CD4-positive, alpha-beta T cell treated with Interleukin-15 for 1 hour (primary cell): ENCODE measurements around the gene KCNN3.

Experiments
- DNase-seq: peaks from one replicate; pipeline ENCODE4 v3.0.0-alpha.2; 2020

KCNN3 gene

GRCh38 chr1:154788110-154788870 is 81.8 kb downstream of the KCNN3 start:
- no peak for DNase-seq

GRCh38 chr1:154786804-154787570 is 83.1 kb downstream of the KCNN3 start:
- no peak for DNase-seq

DNA sequence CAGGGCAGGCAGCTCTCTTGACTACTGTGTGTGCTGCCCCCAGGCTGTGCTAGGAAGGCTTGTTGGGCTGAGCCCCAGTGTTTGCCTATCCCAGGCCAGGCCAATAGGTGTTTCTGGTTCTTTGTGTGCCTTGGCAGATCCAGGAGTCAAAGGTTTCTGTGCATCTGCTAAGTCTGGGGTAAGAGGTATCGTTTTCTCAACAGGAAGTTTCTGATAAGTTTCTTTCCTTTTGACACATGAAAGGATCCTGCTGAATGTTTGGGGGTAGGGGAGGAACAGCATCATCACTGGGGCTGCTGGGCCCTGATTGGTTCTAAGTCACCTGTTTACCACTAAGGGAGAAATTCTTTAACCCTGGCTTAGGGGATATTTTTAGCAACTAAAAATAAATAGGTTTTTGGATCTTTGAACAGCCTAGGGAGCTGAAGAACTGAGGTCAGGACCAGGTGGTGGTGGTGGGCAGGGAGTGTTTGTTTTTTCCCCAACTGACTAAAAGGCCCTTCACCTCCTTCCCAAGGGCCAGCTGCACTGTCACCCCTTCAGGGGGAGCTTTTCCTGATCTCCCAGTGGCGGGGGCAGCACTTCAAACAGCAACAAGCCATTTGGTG is 85.1 kb downstream of the KCNN3 start:
- peak; percentile 65 for DNase-seq

DNA sequence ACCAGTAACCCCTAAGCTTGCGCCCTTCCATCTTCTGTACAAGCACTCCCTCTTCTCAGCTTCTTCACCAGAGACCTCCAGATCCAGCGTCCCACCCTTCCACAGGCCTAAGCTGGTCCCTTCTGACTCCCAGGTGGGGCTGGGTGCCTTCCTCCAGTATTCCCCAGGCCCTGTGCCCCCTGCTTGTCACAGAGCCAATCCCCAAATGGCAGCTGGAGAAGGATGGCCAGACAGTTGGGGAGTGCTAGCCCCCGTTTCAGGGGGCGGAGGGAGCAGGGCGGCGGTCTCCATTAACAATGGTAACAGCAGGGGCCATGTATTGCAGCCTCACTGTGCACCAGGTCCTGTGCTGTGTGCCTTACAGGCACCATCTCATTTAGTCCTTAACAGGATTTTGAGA is 85.7 kb downstream of the KCNN3 start:
- no peak for DNase-seq

GRCh38 chr1:154783976-154784375 is 86.1 kb downstream of the KCNN3 start:
- DNase-seq = no peak

DNA sequence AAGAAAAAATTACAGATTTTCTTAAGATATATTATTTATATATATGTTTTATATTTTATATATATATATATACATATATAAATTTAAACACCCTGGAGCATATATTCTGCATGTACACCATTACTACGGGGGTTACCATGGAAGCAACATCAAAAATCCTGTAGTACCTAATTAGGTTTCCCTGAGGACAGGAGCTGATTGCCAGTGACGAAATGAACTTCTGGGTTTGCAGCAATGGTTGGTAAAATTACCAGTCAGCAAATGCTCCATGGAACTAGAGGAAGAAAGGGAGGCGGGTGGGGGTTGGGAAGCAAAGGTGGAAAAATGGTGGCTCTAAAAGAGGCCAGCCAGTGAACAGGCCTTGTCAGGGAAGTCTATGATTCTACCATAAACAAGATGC is 89.5 kb downstream of the KCNN3 start:
- DNase-seq = no peak

- DNase-seq = no peak
Measured at GRCh38 chr1:154779551-154780189, 90.4 kb downstream of the KCNN3 start.

GRCh38 chr1:154778944-154779343 is 91.1 kb downstream of the KCNN3 start:
- DNase-seq = no peak

DNA sequence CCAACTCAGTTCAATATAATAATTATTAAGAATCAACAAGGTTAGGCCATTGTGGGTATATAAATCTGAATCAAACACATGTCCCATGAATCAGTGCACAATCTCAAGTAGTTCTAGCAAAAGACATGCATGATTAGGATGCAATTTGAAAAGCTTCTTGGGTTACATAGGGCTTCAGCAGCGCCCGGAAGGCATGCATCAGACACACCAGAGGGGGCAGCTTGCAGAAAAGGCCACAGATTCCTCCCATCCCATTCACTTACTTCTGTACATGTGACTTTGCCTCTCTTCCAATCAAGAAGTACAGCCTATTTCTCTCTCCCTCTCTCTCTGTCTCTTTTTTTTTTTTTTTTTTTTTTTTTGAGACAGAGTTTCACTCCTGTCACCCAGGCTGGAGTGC is 91.8 kb downstream of the KCNN3 start:
- no peak for DNase-seq

DNA sequence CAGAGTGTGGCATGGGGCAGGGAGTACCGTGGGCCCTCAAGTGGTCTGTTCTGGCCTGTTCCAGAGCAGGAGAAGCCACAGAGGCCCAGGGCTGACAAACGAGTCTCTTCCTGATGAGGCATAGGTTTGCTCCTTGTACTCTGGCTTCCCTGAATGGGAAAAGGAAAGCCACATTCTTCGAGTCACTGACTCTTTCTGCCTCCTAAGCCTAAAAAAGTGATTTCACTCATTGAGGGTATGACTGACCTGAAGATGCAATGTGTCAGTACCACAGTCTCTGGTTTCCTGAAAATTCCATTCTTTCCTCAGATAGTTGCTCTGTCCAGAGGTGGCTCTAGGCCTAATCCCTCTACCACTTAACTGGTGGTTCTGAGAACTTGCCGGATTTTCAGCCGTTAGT is 92.3 kb downstream of the KCNN3 start:
- no peak for DNase-seq

DNA sequence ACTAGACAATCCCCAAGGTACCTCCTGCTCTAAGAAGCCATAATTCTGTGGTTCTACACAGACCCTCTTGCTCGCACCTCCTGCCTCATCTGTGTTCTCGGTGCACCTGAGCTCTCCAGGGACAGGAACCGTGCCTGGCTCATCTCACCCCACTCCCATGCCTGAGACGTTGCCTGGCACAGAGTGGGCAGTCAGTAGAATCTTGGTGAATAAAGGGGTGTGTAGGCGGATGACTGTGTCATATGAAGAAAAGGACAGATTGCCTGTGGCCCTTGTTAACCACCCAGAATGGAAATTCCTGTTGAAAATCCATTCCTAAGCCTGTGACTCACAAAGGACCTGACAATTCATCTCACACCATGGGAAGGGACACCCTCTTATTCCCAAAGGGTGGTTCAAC is 92.9 kb downstream of the KCNN3 start:
- DNase-seq = no peak

DNA sequence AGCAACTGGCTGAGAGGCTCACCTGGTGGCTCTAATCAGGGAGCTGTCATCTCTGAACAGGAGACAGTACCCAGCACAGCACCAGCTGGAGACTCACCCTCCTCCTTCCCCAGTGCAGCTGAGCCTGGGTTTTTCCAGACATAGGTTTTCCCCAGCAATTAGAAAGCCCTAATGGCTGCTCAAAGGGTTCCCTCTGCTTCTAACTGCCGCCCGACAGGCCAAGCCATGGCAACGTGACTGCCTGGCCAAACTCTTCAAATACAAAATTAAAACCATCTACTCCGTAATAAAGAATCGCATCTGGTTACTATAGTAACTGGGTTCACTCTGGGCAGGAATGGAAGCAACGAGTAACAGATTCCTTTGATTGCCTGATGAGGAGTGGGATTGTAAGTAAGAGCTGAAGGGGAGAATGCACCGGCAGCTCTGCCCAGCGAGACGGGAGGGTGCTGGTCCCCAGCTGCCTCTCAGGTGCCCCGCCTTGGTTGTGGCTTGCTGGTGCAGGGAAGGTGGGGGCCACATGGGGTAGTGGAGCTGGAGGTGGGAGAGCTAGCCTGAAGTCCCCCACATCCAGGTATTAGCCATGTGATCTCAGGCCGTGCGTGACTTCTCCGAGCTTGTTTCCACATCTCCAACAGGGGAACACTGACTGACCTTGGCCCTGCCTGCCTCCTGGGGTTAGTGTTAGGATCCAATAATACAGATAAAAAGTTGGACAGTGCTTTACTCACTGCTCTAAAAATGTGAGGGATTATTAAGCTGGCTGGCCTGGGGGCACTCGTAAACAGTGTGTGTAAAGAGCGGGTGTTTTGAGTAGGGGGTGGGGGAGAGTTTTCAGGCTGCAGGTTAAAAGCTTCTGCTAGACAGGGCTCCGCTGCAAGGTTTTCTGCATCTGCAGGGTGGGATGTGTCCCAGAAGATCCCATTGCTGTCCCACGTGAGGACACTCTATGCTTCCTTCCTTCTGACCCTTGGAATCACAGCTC is 94.2 kb downstream of the KCNN3 start:
- no peak for DNase-seq

- no peak for DNase-seq
Measured at GRCh38 chr1:154774175-154774855, 95.8 kb downstream of the KCNN3 start.

DNA sequence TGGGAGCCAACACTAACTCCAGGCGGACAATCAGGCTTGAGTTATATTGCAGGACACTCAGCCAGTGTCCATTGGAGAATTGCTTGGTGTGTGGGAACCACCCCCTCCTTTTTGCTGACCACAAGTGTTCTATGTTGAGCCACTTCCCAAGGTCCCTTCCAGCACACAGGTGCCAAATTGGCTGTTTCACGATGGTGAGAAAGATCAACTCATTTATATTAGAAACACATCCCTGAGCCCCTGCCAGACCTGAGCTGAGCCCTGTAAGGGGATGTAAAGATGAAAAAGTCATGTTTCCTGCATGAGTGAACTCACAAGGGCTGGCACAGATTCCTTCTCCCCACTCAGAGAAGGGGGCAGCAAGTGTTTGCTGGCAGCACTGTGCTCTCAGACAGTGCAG is 96.5 kb downstream of the KCNN3 start:
- no peak for DNase-seq

GRCh38 chr1:154772606-154773506 is 97.2 kb downstream of the KCNN3 start:
- no peak for DNase-seq

DNA sequence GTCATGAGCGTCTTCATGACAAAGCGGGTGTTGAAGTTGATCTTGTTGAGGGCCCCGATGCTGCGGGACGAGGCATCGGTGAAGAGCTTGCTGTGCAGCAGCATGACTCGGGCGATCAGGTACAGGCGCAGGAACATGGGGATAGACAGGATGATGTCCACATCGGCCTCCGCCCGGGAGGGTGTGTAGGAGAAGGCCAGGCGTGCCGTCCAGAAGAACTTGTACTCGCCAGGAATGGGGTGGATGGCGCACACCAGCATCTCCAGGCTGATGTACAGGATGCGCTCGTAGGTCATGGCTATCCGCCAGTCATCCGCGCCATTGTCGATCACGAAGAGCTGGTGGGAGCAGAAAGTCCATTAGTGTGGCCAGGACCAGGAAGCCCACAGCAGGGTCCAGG is 98.0 kb downstream of the KCNN3 start:
- no peak for DNase-seq

GRCh38 chr1:154770897-154771594 is 99.0 kb downstream of the KCNN3 start:
- no peak for DNase-seq

- DNase-seq = no peak
Measured at GRCh38 chr1:154769193-154769895, 100.7 kb downstream of the KCNN3 start.

DNA sequence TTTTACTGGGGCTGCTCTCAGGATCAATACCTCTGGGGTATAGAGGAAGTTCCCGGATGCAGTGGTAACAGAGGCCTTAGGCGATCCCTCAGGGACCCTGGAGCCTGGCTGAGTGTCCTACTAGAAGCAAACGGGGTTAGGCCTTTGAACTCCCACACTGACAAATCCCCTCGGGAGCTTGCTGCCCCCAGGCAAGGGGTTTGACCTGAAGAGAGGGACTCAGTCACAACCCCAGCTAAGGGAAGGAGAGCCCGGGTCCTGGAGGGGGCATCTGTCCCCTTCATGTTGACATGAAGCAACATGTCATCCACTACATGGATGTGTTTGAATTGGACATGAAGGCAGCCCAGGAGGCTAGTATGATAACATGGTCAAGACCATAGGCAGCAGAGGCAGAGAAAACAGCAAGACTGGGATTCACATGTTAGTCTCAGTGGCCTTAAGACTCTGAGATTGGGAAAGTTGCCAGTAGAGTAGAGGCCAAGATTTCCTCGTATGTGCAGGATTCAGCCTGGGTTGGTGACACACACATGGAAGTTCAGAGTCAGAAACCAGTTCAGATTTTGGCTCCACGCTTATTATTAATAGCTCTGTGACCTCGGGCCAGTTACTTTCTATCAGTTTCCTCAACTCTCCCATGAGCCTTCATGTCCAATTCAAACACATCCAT is 101.5 kb downstream of the KCNN3 start:
- no peak for DNase-seq
